Jurkat, Clone E6-1 (cell line): Measurements from ENCODE around the gene MMRN2.
"Not testable (repeated sequence)": the region's sequence is repeated elsewhere in the genome, so short reads cannot be mapped to it uniquely, and the experiment has no call there.

Experiments used
- DNase-seq: peaks from one replicate; pipeline ENCODE4 v3.0.0-alpha.2; 2011; ENCODE audit warnings: low read depth, low spot score
- H3K4me3 ChIP-seq: 2 replicates; pipeline ENCODE4 v1.5.1; 2011; ENCODE audit warnings: mild to moderate bottlenecking, low read length, control low read depth, moderate library complexity

MMRN2 gene

GRCh38 chr10:86943316-86944030 lies 13.9 kb downstream of the MMRN2 start:
- DNase-seq: no peak
- no peak overlapping the region for H3K4me3 ChIP-seq

GRCh38 chr10:86942441-86943315 lies 14.7 kb downstream of the MMRN2 start:
- no peak for DNase-seq
- H3K4me3 ChIP-seq: no peak overlapping the region

GRCh38 chr10:86941991-86942421 lies 15.4 kb downstream of the MMRN2 start:
- DNase-seq: no peak
- no peak overlapping the region for H3K4me3 ChIP-seq

- DNase-seq: no peak
- no peak overlapping the region for H3K4me3 ChIP-seq
Measured at GRCh38 chr10:86941426-86941825, 16.0 kb downstream of the MMRN2 start.

- no peak for DNase-seq
- no peak overlapping the region for H3K4me3 ChIP-seq
Measured at GRCh38 chr10:86940677-86941076, 16.7 kb downstream of the MMRN2 start.

GRCh38 chr10:86940076-86940475 lies 17.3 kb downstream of the MMRN2 start:
- not testable (repeated sequence) for H3K4me3 ChIP-seq, DNase-seq

GRCh38 chr10:86938260-86938659 lies 19.2 kb downstream of the MMRN2 start:
- H3K4me3 ChIP-seq: no peak overlapping the region
- no peak for DNase-seq

- no peak overlapping the region for H3K4me3 ChIP-seq
- DNase-seq: no peak
Measured at GRCh38 chr10:86937502-86938154, 19.8 kb downstream of the MMRN2 start.

GRCh38 chr10:86936661-86937501 lies 20.5 kb downstream of the MMRN2 start:
- no peak for DNase-seq

GRCh38 chr10:86934162-86934711 lies 23.2 kb downstream of the MMRN2 start:
- not testable (repeated sequence) for DNase-seq, H3K4me3 ChIP-seq

More at GRCh38 chr10:86936661-86937501, 20.5 kb downstream of the MMRN2 start:
- no peak overlapping the region for H3K4me3 ChIP-seq

- H3K4me3 ChIP-seq: no peak overlapping the region
- no peak for DNase-seq
Measured at GRCh38 chr10:86932674-86933073, 24.7 kb downstream of the MMRN2 start.

GRCh38 chr10:86931872-86932271 lies 25.5 kb downstream of the MMRN2 start:
- DNase-seq: no peak
- no peak overlapping the region for H3K4me3 ChIP-seq

- no peak for DNase-seq
Measured at GRCh38 chr10:86929468-86930380, 27.7 kb downstream of the MMRN2 start.

GRCh38 chr10:86922553-86922961 lies 34.9 kb downstream of the MMRN2 start:
- H3K4me3 ChIP-seq: no peak overlapping the region
- DNase-seq: no peak

More at GRCh38 chr10:86929468-86930380, 27.7 kb downstream of the MMRN2 start:
- H3K4me3 ChIP-seq: no peak overlapping the region

- no peak overlapping the region for H3K4me3 ChIP-seq
- no peak for DNase-seq
Measured at GRCh38 chr10:86918022-86918471, 39.4 kb downstream of the MMRN2 start.

GRCh38 chr10:86914734-86915133 lies 42.7 kb downstream of the MMRN2 start:
- no peak for DNase-seq
- H3K4me3 ChIP-seq: no peak overlapping the region

- H3K4me3 ChIP-seq: no peak overlapping the region
- no peak for DNase-seq
Measured at GRCh38 chr10:86905429-86905828, 52.0 kb downstream of the MMRN2 start.

- H3K4me3 ChIP-seq: no peak overlapping the region
- no peak for DNase-seq
Measured at GRCh38 chr10:86904600-86904999, 52.8 kb downstream of the MMRN2 start.
